Erythroblast (primary cell): ENCODE measurements around the gene CTIF.

ENCODE experiments used
- GATA1 ChIP-seq: IDR thresholded peaks from 2 replicates; pipeline ENCODE4 v1.6.1; 2011; ENCODE audit warnings: low read depth, mild to moderate bottlenecking, control low read depth, low read length, moderate library complexity
- POLR2A ChIP-seq: IDR thresholded peaks from 2 replicates; pipeline ENCODE4 v1.6.1; 2011; ENCODE audit warnings: mild to moderate bottlenecking, low read length

DNA sequence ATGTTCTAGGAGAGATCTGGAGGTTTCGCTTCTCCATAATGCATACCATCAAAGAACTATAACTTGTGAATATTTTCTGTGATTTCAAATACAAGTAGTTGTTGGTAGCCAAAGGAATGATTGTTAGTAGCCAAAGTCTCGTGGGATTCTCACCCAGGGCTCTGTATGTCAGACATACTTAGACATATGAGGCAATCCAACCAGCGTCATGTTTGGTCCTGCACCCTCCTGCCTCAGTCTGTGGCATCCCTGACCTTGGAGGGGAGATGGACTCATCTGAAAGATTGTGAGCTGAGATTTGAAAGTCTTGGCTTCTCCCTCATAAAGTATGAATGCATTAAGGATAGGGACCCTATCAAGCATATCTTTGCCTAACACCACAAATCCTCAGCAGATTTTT, 81.2 kb downstream of the CTIF start:
- TF ChIP-seq POLR2A = no peak
- no peak for TF ChIP-seq GATA1
